ENCODE data around the gene PAAF1. TPM values are rescaled to one million over a fixed set of nuclear protein-coding genes. Genes with fewer than 3 reads are reported as not detected.

The PAAF1 gene
- total and polyA plus RNA-seq, 10 of the 15 experiments (the other 5 are each of a cell fraction or from before 2014, with no cell fraction given), result 13.7 to 70.6 (median 29.1) TPM

GRCh38 chr11:73854680-73855079 is 22.1 kb upstream of the PAAF1 start:
- TF ChIP-seq ZNF274 (IDR thresholded peaks at IDR 0.05; ENCODE audit: insufficient read depth, insufficient read length), result no peak
- no peak for TF ChIP-seq NFIC (IDR thresholded peaks at IDR 0.05; ENCODE audit: low read depth, low read length)
- TF ChIP-seq FOXM1 (IDR thresholded peaks at IDR 0.05; ENCODE audit: low read depth, low read length), result no peak
- TF ChIP-seq SMAD5 (IDR thresholded peaks at IDR 0.05; ENCODE audit: low read depth), result no peak
- TF ChIP-seq CBX5 (IDR thresholded peaks at IDR 0.05; ENCODE audit: low read depth), result no peak
- ChIA-PET RAD21 (ENCODE audit: unreplicated experiment) (no interaction called here), CTCF (interaction anchor here (0.5 kb wide), 1 partner anchor 709 kb away, joined by 3 read pairs; no protein-coding TSS in a partner anchor), SMC1A (ENCODE audit: uncharacterized antibody, unreplicated experiment) (interaction anchor here (0.6 to 1.6 kb wide), 4 partner anchors 9 to 130 kb away, joined by 3 to 4 read pairs (median 4); no protein-coding TSS in a partner anchor), POLR2A (interaction anchor here (0.6 to 1.3 kb wide), 4 partner anchors 12 to 129 kb away, joined by 3 to 4 read pairs (median 3); no protein-coding TSS in a partner anchor)
- 100% methylated on average over 1 of the region's 1 CpG for WGBS (ENCODE audit: insufficient coverage, insufficient replicate concordance, low lambda C conversion rate, missing lambda C conversion rate)
- BruUV-seq (replicated peaks), result no TSS peak
- Histone ChIP-seq H3K27ac (ENCODE audit: control insufficient read depth, insufficient read depth) (no peak overlapping the region), H3K36me3 (ENCODE audit: control insufficient read depth in 2 of 2, insufficient read depth in 2 of 2, low read length in 1 of 2) (no peaks in the 10 kb centered on the region), H3K4me3 (no peak overlapping the region), H3K4me1 (ENCODE audit: control insufficient read depth, insufficient read depth, low read length) (no peaks in the 10 kb centered on the region), H4K20me1 (ENCODE audit: control insufficient read depth, insufficient read depth) (no peaks in the 10 kb centered on the region), H3K79me2 (ENCODE audit: control insufficient read depth, insufficient read depth, low read length) (no peaks in the 10 kb centered on the region), H3K4me2 (ENCODE audit: control insufficient read depth, insufficient read depth) (no peak overlapping the region), H2AFZ (ENCODE audit: control insufficient read depth, low read depth, low read length) (no peak overlapping the region), H3K27me3 (replicated peaks in 1 of 2; ENCODE audit: control insufficient read depth in 2 of 2, insufficient read depth in 2 of 2, low read length in 1 of 2) (no peaks in the 10 kb centered on the region), H3K9ac (ENCODE audit: control insufficient read depth, insufficient read depth, low read length) (no peak overlapping the region), H3K9me3 (replicated peaks; ENCODE audit: control insufficient read depth, insufficient read depth, low read length) (no peaks in the 10 kb centered on the region)
- in situ Hi-C loops (cut with MboI) (no loop called here), intact Hi-C loops (cut with micrococcal nuclease; ENCODE audit: unreplicated experiment) (no loop called here)
- FAIRE-seq (no peak), DNase-seq (ENCODE audit: low read depth, low spot score) (no peak), ATAC-seq (no peak)

- ChIA-PET CTCF (no interaction called here), SMC1A (ENCODE audit: uncharacterized antibody, unreplicated experiment) (no interaction called here), POLR2A (no interaction called here), RAD21 (ENCODE audit: unreplicated experiment) (interaction anchor here (0.6 kb wide), 1 partner anchor 265 kb away, joined by 3 read pairs; no protein-coding TSS in a partner anchor)
- Histone ChIP-seq H3K27me3 (replicated peaks in 1 of 2; ENCODE audit: control insufficient read depth in 2 of 2, insufficient read depth in 2 of 2, low read length in 1 of 2) (no peaks in the 10 kb centered on the region), H3K4me3 (no peak overlapping the region), H3K4me2 (ENCODE audit: control insufficient read depth, insufficient read depth) (no peak overlapping the region), H4K20me1 (ENCODE audit: control insufficient read depth, insufficient read depth) (no peaks in the 10 kb centered on the region), H3K9ac (ENCODE audit: control insufficient read depth, insufficient read depth, low read length) (no peak overlapping the region), H3K79me2 (ENCODE audit: control insufficient read depth, insufficient read depth, low read length) (no peaks in the 10 kb centered on the region), H3K27ac (ENCODE audit: control insufficient read depth, insufficient read depth) (no peak overlapping the region), H3K9me3 (replicated peaks; ENCODE audit: control insufficient read depth, insufficient read depth, low read length) (no peaks in the 10 kb centered on the region), H3K36me3 (ENCODE audit: control insufficient read depth in 2 of 2, insufficient read depth in 2 of 2, low read length in 1 of 2) (no peaks in the 10 kb centered on the region; a peak in 2 of 4 replicates), H2AFZ (ENCODE audit: control insufficient read depth, low read depth, low read length) (no peak overlapping the region), H3K4me1 (ENCODE audit: control insufficient read depth, insufficient read depth, low read length) (no peaks in the 10 kb centered on the region)
- FAIRE-seq (no peak), ATAC-seq (no peak), DNase-seq (ENCODE audit: low read depth, low spot score) (no peak)
- intact Hi-C loops (cut with micrococcal nuclease; ENCODE audit: unreplicated experiment), result no loop called here
- in situ Hi-C loops (cut with MboI), result no loop called here
- BruUV-seq (replicated peaks), result no TSS peak
- WGBS (ENCODE audit: insufficient coverage, insufficient replicate concordance, low lambda C conversion rate, missing lambda C conversion rate), result 100% methylated on average over 1 of the region's 1 CpG
- no peak for TF ChIP-seq MEF2A (IDR thresholded peaks at IDR 0.05; ENCODE audit: insufficient read depth, low read depth, low read length)
- no peak for TF ChIP-seq CUX1 (IDR thresholded peaks at IDR 0.05; ENCODE audit: insufficient replicate concordance, low read depth, low read length)
Observed at GRCh38 chr11:73856031-73856567, 20.7 kb upstream of the PAAF1 start.
